Spleen (tissue), 13 donors: ENCODE data around the gene ZFAND2A. TPM values are rescaled to one million over a fixed set of nuclear protein-coding genes. Genes with fewer than 3 reads are reported as not detected.
"Not testable (repeated sequence)": the region's sequence is repeated elsewhere in the genome, so short reads cannot be mapped to it uniquely, and the experiment has no call there.

Experiments used
- DNase-seq: peaks from one replicate; pipeline ENCODE4 v3.0.0-alpha.2; 2020
- H3K27ac ChIP-seq, 8 donors: fragments of 200-600 bp; sonication (generic) in 7 of 8; 1 replicate in 4 of 8; 2 replicates in 4 of 8; pipeline versions ENCODE4 v1.5.0 to v1.8.0; 2016 to 2021; ENCODE audit warnings: inconsistent platforms in 4 of 8, mild to moderate bottlenecking in 4 of 8, moderate library complexity in 1 of 8
- H3K27me3 ChIP-seq, 7 donors: fragments of 200-600 bp; sonication (generic) in 6 of 7; replicated peaks in 1 of 7; 1 replicate in 4 of 7; 2 replicates in 3 of 7; pipeline versions ENCODE4 v1.5.0 to v1.8.0; 2016 to 2021; ENCODE audit warnings: inconsistent platforms in 3 of 7, mild to moderate bottlenecking in 1 of 7
- H3K36me3 ChIP-seq, 6 donors: fragments of 200-600 bp; sonication (generic) in 5 of 6; 1 replicate in 4 of 6; 2 replicates in 2 of 6; pipeline versions ENCODE4 v1.5.0 to v1.8.0; 2016 to 2021; ENCODE audit warnings: inconsistent platforms in 2 of 6
- H3K4me1 ChIP-seq, 6 donors: fragments of 200-600 bp; sonication (generic) in 5 of 6; 1 replicate in 3 of 6; 2 replicates in 3 of 6; pipeline versions ENCODE4 v1.5.0 to v1.8.0; 2016 to 2021; ENCODE audit warnings: inconsistent platforms in 3 of 6
- H3K4me3 ChIP-seq, 8 donors: fragments of 200-600 bp; sonication (generic) in 7 of 8; 1 replicate in 4 of 8; 2 replicates in 4 of 8; pipeline versions ENCODE4 v1.5.0 to v1.8.0; 2016 to 2021; ENCODE audit warnings: inconsistent platforms in 4 of 8, mild to moderate bottlenecking in 4 of 8, moderate library complexity in 2 of 8
- H3K9me3 ChIP-seq, 8 donors: fragments of 200-600 bp; sonication (generic) in 7 of 8; 1 replicate in 4 of 8; 2 replicates in 4 of 8; pipeline versions ENCODE4 v1.5.0 to v1.8.0; 2016 to 2021; ENCODE audit warnings: inconsistent platforms in 4 of 8
- POLR2A ChIP-seq, 3 donors: fragments of 450-650 bp; IDR thresholded peaks; one replicate each; pipeline ENCODE4 v1.5.1; 2017; ENCODE audit warnings: antibody characterized with exemption in 3 of 3, mild to moderate bottlenecking in 1 of 3
- POLR2AphosphoS5 ChIP-seq, 3 donors: sonication (generic); formaldehyde crosslinking; IDR thresholded peaks; one replicate each; pipeline ENCODE4 v1.5.1; 2017; ENCODE audit warnings: antibody characterized with exemption in 3 of 3
- WGBS, 5 donors: extraction: QIAGEN DNeasy Blood & Tissue Kit in 3 of 5; methylation state at CpG; one replicate each; pipeline versions ENCODE4 v1.1.5 to v1.1.7; 2013 to 2018; 5-methylcytosine and 5-hydroxymethylcytosine counted together
- intact Hi-C: fragments of 100-400 bp; cut with DNase I; formaldehyde crosslinking; loops from one replicate; pipeline ENCODE4 v1.15.0; 2023; ENCODE audit warnings: low total_unique reads
- long read RNA-seq, 2 donors: transcript quantifications; one replicate each; lab custom pipeline, GENCODE V29; 2026
- polyA plus RNA-seq, 3 donors: library from polyadenylated mRNA; stranded (reverse); fragments of 200-250 nt; gene quantifications; one replicate each; pipeline ENCODE4 v1.2.1, GENCODE V29; 2013
- total RNA-seq, 7 donors: library from RNA; depleted of rRNA in 3 of 7; stranded (reverse); fragments of >200 nt in 3 of 7; fragmentation: NEBNext Ultra II Directional in 4 of 7; extraction: Animal tissue kit (Norgen Biotek cat#: 25700) in 4 of 7; gene quantifications; one replicate each; pipeline versions ENCODE4 v1.1.0 to v1.2.1, GENCODE V29; 2016 to 2021
- TF ChIP-seq, protein P1 (sequence below), 11 experiments: fragments of 200-600 bp in 7 of 11; fragments of 450-650 bp in 4 of 11; sonication (generic) in 4 of 11; IDR thresholded peaks in 8 of 11; conservative IDR thresholded peaks in 3 of 11; 1 replicate in 7 of 11; 2 replicates in 4 of 11; pipeline versions ENCODE4 v1.4.0 to v1.8.0; 2016 to 2021; ENCODE audit warnings: antibody characterized with exemption in 11 of 11, inconsistent platforms in 4 of 11, mild to moderate bottlenecking in 1 of 11
- donor health status: healthy with polysubstance abuse.
- donor health status: DM: no; HTN: no; CAD: no; lungs with moderate emphysema.
- donor health status: DM: no; HTN: no; CAD: no.
- donor health status: Bipolar disorder and iron deficiency.
- donor health status: healthy.
- donor health status: DM: no; HTN: no; CAD: no.
- donor health status: DM: yes; HTN: yes; CAD: no.

The ZFAND2A gene
- total RNA-seq, result 10 to 100 TPM; 18.3 to 40.3 (median 22.9) TPM
- 10 to 100 TPM; 31.4 to 41.7 (median 32.7) TPM for polyA plus RNA-seq
- long read RNA-seq, donor 1, transcript ZFAND2A-201 (5 exons, 860 nt), result major isoform, 6 of 8 reads
- long read RNA-seq, donor 1, partial matches to known transcripts, result 0 of 8 reads
- long read RNA-seq, donor 1, other reads (novel, unspliced or antisense), result 0 of 8 reads
- long read RNA-seq, donor 2, partial matches to known transcripts, result 0 of 3 reads
- long read RNA-seq, donor 2, other reads (novel, unspliced or antisense), result 0 of 3 reads

DNA sequence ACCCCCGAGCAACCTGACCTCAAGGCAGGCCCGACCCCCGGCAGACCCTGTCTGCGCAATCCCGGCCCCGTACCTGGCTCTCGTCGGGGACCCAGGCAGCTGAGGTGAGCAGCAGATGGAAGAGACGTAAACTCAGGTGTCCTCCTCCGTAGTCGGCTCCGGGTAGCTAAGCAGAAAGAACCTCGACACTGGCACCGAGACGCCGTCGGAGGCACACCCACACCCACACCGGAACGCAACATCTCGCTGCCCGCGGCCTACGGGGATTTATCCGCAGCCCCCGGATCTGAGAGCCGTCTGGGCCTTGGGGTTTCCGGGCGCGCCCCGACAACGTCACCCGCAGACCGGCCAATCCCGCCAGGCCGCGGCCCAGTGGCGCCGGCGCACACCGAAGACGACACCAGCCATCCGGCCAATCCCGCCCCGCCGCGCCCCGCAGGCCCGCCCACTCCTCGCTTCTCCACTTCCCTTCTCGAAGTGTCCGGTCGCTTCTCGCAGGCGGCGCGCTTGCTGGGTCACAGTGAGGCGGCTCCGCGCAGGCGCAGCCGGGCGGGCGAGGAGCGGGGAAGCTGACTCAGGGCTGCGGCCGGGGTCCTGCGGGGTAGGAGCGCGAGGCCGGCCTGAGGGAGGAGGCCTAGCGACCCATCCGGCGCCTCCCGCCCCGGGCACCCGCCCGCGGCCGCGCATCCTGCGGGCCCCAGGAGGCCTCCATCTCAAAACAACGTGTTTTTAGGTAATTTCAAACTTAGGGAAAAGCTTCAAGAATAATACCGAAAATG, at the start of gene ZFAND2A:
ZFAND2A (minus strand) TSS at position 306 of the 779 bp plus-strand sequence. CDS start 1,984 bp downstream, outside the sequence.
- TF ChIP-seq, protein P1, sequence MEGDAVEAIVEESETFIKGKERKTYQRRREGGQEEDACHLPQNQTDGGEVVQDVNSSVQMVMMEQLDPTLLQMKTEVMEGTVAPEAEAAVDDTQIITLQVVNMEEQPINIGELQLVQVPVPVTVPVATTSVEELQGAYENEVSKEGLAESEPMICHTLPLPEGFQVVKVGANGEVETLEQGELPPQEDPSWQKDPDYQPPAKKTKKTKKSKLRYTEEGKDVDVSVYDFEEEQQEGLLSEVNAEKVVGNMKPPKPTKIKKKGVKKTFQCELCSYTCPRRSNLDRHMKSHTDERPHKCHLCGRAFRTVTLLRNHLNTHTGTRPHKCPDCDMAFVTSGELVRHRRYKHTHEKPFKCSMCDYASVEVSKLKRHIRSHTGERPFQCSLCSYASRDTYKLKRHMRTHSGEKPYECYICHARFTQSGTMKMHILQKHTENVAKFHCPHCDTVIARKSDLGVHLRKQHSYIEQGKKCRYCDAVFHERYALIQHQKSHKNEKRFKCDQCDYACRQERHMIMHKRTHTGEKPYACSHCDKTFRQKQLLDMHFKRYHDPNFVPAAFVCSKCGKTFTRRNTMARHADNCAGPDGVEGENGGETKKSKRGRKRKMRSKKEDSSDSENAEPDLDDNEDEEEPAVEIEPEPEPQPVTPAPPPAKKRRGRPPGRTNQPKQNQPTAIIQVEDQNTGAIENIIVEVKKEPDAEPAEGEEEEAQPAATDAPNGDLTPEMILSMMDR (IDR thresholded peaks at IDR 0.05 in 8 of 11, conservative IDR thresholded peaks at IDR 0.05 in 3 of 11), result peak in 3 of 11 experiments; percentile 30 to 38 (median 36)
- TF ChIP-seq POLR2AphosphoS5 (IDR thresholded peaks at IDR 0.05) (peak; percentile 97 to 98 (median 98)), POLR2A (IDR thresholded peaks at IDR 0.05) (peak; percentile 36 to 70 (median 64))
- DNase-seq, result peak; percentile 99
- intact Hi-C loops, result no loop called here
- Histone ChIP-seq H3K4me1 (peaks cover 16 to 47% (median 33%) of the 10 kb centered on the region in 6 donors), H3K27me3 (no peaks in the 10 kb centered on the region), H3K27ac (peak within 1 kb of the TSS; percentile 92 to 99 (median 98)), H3K4me3 (peak within 1 kb of the TSS; percentile 65 to 98 (median 86)), H3K9me3 (no peaks in the 10 kb centered on the region), H3K36me3 (peaks cover 0 to 59% (median 30%) of the 10 kb centered on the region in 6 donors)
- 0 to 1% (median 0%) methylated on average over 9 to 83 of the region's 83 CpGs for WGBS, 5 donors

DNA sequence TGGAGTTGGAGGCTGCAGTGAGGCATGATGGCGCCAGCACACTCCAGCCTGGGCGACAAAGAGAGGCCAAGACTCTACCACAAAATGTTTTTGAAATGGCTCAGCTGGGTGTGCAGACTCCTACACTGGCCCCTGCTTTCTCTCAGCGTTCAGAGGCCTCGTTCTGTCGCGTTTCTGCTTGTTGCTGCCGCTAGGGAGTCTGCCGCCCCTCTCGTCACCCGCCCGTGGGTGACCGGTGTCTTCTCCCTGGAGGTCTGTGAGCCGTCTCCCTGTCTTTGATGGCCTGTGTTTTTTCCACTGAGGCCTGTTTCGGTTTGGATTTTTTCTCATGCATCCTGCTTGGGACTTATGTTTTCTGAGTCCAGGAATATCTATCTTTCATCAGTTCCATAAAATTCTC, 49.1 kb upstream of the ZFAND2A start:
- intact Hi-C loops, result no loop called here
- Histone ChIP-seq H3K27me3 (peaks cover 2 to 88% (median 40%) of the 10 kb centered on the region in 7 donors), H3K36me3 (no peaks in the 10 kb centered on the region), H3K4me1 (peaks cover 0 to 13% (median 8%) of the 10 kb centered on the region in 6 donors), H3K9me3 (no peaks in the 10 kb centered on the region), H3K27ac (no peak overlapping the region), H3K4me3 (no peak overlapping the region)
- TF ChIP-seq, protein P1 (IDR thresholded peaks at IDR 0.05 in 8 of 11, conservative IDR thresholded peaks at IDR 0.05 in 3 of 11), result no peak
- TF ChIP-seq POLR2A (IDR thresholded peaks at IDR 0.05) (no peak), POLR2AphosphoS5 (IDR thresholded peaks at IDR 0.05) (no peak)
- no peak for DNase-seq
- 79 to 85% (median 82%) methylated on average over 14 of the region's 14 CpGs for WGBS, 5 donors

DNA sequence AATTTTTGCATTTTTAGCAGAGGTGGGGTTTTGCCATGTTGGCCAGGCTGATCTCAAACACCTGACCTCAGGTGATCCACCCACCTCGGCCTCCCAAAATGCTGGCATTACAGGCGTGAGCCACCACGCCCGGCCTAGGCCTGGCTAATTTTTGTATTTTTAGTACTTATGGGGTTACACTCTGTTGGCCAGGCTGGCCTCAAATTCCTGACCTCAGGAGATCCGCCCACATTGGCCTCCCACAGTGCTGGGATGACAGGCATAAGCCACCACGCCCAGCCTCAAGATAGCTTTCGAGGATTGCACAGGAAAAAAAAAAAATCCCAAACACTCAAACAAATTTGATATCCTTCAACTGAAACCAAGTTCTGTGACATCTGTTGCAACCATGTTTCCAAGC, 45.7 kb upstream of the ZFAND2A start:
- DNase-seq, H3K4me1 ChIP-seq, H3K4me3 ChIP-seq, H3K36me3 ChIP-seq, H3K27ac ChIP-seq, H3K9me3 ChIP-seq, intact Hi-C loops: not testable (repeated sequence)
- 87 to 96% (median 88%) methylated on average over 7 of the region's 7 CpGs for WGBS, 5 donors
- H3K27me3 ChIP-seq, result peaks cover under 1 to 84% (median 25%) of the 10 kb centered on the region in 7 donors

DNA sequence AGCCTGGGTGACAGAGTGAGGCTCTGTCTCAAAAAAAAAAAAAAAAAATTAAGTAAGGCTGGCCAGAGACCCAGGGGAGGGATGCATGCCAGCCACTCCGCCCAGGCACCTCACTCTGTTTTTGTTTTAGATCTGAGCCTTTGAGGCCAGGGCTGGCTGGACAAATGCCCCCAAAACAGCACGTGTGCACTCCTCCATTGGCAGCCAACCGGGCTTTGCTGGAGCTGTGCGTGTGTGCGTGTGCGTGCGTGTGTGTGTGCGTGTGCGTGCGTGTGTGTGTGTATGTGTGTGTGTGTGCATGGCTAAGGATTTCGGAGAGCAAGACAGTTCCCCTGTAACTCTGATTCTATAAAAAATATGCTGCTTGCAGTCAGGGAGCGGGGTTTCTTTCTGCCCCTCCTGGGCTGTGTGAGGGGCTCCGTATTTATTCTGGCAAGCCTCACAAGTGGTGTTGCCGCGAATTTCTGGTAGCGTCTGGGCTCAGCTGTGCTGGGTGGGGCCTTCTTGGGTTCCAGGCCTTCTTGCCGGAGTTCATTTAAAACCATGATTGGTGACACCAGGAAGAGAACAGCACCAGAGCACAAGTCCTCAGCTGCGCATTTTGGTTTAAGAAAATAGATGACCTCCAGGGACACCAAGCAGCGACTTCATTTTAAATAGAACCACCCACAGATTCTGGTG, 44.6 kb upstream of the ZFAND2A start:
- no peaks in the 10 kb centered on the region for H3K9me3 ChIP-seq
- no peaks in the 10 kb centered on the region for H3K36me3 ChIP-seq
- intact Hi-C loops, result no loop called here
- no peak overlapping the region for H3K27ac ChIP-seq
- DNase-seq, result no peak
- H3K27me3 ChIP-seq, result peaks cover 0 to 84% (median 14%) of the 10 kb centered on the region in 7 donors
- WGBS, 5 donors, result 62 to 74% (median 66%) methylated on average over 19 of the region's 19 CpGs
- no peak overlapping the region for H3K4me3 ChIP-seq
- no peaks in the 10 kb centered on the region for H3K4me1 ChIP-seq
- TF ChIP-seq POLR2A (IDR thresholded peaks at IDR 0.05), result no peak
- no peak for TF ChIP-seq POLR2AphosphoS5 (IDR thresholded peaks at IDR 0.05)
- TF ChIP-seq, protein P1 (IDR thresholded peaks at IDR 0.05 in 8 of 11, conservative IDR thresholded peaks at IDR 0.05 in 3 of 11), result no peak

- H3K4me3 ChIP-seq, H3K36me3 ChIP-seq, H3K27ac ChIP-seq, H3K9me3 ChIP-seq, intact Hi-C loops, H3K4me1 ChIP-seq, DNase-seq: not testable (repeated sequence)
- H3K27me3 ChIP-seq, result peaks cover 0 to 82% (median 0%) of the 10 kb centered on the region in 7 donors
- 86 to 98% (median 92%) methylated on average over 6 of the region's 6 CpGs for WGBS, 5 donors
These were observed 42.9 kb upstream of the ZFAND2A start for GRCh38 chr7:1202914-1203313.
